Nephron progenitor cell (in vitro differentiated cells): Measurements from ENCODE around the gene SHLD3.

Experiments
- DNase-seq: peaks from one replicate; pipeline ENCODE4 v3.0.0; 2021
- H3K27ac Mint-ChIP-seq: 2 replicates; pipeline ENCODE4 v1.8.0; 2021; ENCODE audit warnings: mild to moderate bottlenecking, moderate library complexity, mixed read lengths
- H3K27me3 Mint-ChIP-seq: 2 replicates; pipeline ENCODE4 v1.8.0; 2021; ENCODE audit warnings: mild to moderate bottlenecking, low read depth, mixed read lengths; ENCODE audit not compliant: poor library complexity
- H3K36me3 Mint-ChIP-seq: 2 replicates; pipeline ENCODE4 v1.8.0; 2021; ENCODE audit warnings: low read depth, mixed read lengths
- H3K4me1 Mint-ChIP-seq: 2 replicates; pipeline ENCODE4 v1.8.0; 2021; ENCODE audit warnings: mixed read lengths
- H3K4me3 Mint-ChIP-seq: 2 replicates; pipeline ENCODE4 v1.8.0; 2021; ENCODE audit warnings: mild to moderate bottlenecking, moderate library complexity, mixed read lengths
- H3K9me3 Mint-ChIP-seq: 2 replicates; pipeline ENCODE4 v1.8.0; 2021; ENCODE audit warnings: mild to moderate bottlenecking, moderate library complexity, mixed read lengths
- CTCF ChIP-seq: fragments of 200-600 bp; sonication (generic); IDR thresholded peaks from 2 replicates; pipeline ENCODE4 v1.5.0; 2021; ENCODE audit warnings: antibody characterized with exemption

The SHLD3 gene

DNA sequence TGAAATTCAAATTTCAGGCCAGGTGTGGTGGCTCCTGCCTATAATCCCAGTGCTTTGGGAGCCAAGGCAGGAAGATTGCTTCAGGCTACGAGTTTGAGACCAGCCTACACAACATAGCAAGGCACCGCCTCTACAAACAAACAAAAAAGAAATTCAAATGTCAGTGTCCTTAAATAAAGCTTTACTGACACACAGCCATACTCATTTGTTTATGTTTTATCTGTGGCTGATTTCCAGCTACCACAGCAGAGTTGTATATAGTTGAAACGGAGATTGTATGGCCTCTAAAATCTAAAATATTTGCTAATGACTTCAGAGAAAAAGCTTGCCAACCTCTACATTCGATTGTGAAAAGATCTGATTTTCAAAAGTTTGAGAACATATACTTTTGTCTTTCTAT, 15.4 kb downstream of the SHLD3 start:
- no peak for DNase-seq
- Mint-ChIP-seq H3K4me1 (no peaks in the 10 kb centered on the region), H3K27ac (no peak overlapping the region), H3K4me3 (no peak overlapping the region), H3K27me3 (no peaks in the 10 kb centered on the region), H3K36me3 (peaks cover 39% of the 10 kb centered on the region), H3K9me3 (no peaks in the 10 kb centered on the region)
- no peak for TF ChIP-seq CTCF

- no peak for DNase-seq
- Mint-ChIP-seq H3K4me3 (no peak overlapping the region), H3K27ac (no peak overlapping the region), H3K36me3 (peaks cover 13% of the 10 kb centered on the region), H3K27me3 (no peaks in the 10 kb centered on the region), H3K4me1 (no peaks in the 10 kb centered on the region), H3K9me3 (no peaks in the 10 kb centered on the region)
- TF ChIP-seq CTCF, result no peak
These were observed 22.1 kb downstream of the SHLD3 start for GRCh38 chr5:65646938-65647337.

GRCh38 chr5:65647941-65648340, 23.1 kb downstream of the SHLD3 start:
- H3K36me3 Mint-ChIP-seq, result peaks cover 16% of the 10 kb centered on the region
- no peaks in the 10 kb centered on the region for H3K4me1 Mint-ChIP-seq
- H3K27ac Mint-ChIP-seq, result peak overlapping the region; percentile 13
- no peak for DNase-seq
- no peaks in the 10 kb centered on the region for H3K27me3 Mint-ChIP-seq
- H3K9me3 Mint-ChIP-seq, result no peaks in the 10 kb centered on the region
- no peak overlapping the region for H3K4me3 Mint-ChIP-seq
- no peak for TF ChIP-seq CTCF

- Mint-ChIP-seq H3K27me3 (no peaks in the 10 kb centered on the region), H3K27ac (no peak overlapping the region), H3K9me3 (no peaks in the 10 kb centered on the region), H3K36me3 (peaks cover 12% of the 10 kb centered on the region), H3K4me3 (no peak overlapping the region), H3K4me1 (no peaks in the 10 kb centered on the region)
- DNase-seq, result no peak
- no peak for TF ChIP-seq CTCF
These were observed 26.3 kb downstream of the SHLD3 start for GRCh38 chr5:65651144-65651543.

- no peak for TF ChIP-seq CTCF
- no peak for DNase-seq
- Mint-ChIP-seq H3K27me3 (no peaks in the 10 kb centered on the region), H3K4me1 (no peaks in the 10 kb centered on the region), H3K36me3 (peaks cover 19% of the 10 kb centered on the region), H3K27ac (no peak overlapping the region), H3K4me3 (no peak overlapping the region), H3K9me3 (no peaks in the 10 kb centered on the region)
These were observed 29.9 kb downstream of the SHLD3 start for GRCh38 chr5:65654713-65655112.

DNA sequence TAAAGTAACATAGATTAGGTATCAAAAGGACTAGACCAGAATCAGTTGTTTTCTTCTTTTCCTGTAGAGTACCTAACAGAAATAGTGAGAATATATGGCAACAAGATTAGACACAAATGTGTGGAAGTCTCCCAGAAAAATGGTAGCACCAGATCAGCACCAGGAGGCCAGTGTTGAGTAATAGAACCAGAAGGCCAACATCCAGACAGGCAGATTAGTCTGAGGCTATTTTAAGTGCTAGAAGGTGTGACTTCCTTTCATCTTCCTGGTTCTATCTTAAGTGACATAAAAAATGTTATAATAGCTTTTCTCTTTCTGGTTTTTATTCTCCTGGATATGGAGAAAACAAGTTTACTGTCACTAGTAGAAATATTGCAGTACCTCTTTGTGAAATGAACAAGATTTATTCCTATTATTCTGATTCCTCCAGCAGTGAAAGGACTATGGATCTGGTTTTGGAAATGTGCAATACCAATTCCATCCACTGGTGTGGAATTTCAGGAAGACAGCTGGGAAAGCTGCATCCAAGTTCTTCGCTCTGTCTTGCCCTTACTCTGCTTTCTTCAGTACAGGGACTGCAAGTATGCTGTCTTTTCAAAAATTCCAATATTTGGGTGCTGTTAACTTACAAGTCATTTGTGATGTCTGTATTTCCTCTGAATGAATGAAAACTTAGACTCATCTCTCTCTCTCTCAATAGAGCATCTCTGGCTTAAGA, 39.1 kb downstream of the SHLD3 start:
- Mint-ChIP-seq H3K9me3 (no peaks in the 10 kb centered on the region), H3K36me3 (peaks cover 9% of the 10 kb centered on the region), H3K4me3 (no peak overlapping the region), H3K4me1 (no peaks in the 10 kb centered on the region), H3K27ac (no peak overlapping the region), H3K27me3 (no peaks in the 10 kb centered on the region)
- DNase-seq, result no peak
- peak; percentile 50 for TF ChIP-seq CTCF
